H1 (cell line): ENCODE data around the gene VPS37C. TPM values are rescaled to one million over a fixed set of nuclear protein-coding genes. Genes with fewer than 3 reads are reported as not detected.

Experiments used
- CTCF ChIA-PET: fragments of 300-600 bp; sonication (Branson Sonifier 250); formaldehyde crosslinking; loops from one replicate; lab custom pipeline; 2021; ENCODE audit not compliant: partially characterized antibody; lab: Charles Lee
- POLR2A ChIA-PET: fragments of 300-600 bp; sonication (Branson Sonifier 250); formaldehyde crosslinking; loops from one replicate; lab custom pipeline; 2021; ENCODE audit warnings: inconsistent platforms; ENCODE audit not compliant: partially characterized antibody; lab: Charles Lee
- DNase-seq, 2 experiments: peaks; one replicate each; pipeline versions ENCODE4 v3.0.0 to v3.0.0-alpha.2; 2010 to 2022; ENCODE audit warnings: low spot score in 2 of 2, low read depth in 1 of 2, mixed read lengths in 1 of 2
- FAIRE-seq: peaks from 2 replicates; lab custom pipeline; 2011; peaks lifted over from hg19 to GRCh38; lab: Jason Lieb, UNC
- H2AFZ ChIP-seq: 2 replicates; pipeline ENCODE4 v1.8.1; 2012; ENCODE audit warnings: low read length, inconsistent platforms
- H2AK5ac ChIP-seq: 2 replicates; pipeline ENCODE4 v1.6.1; 2013; ENCODE audit warnings: low read depth, low read length
- H2BK120ac ChIP-seq: replicated peaks from 2 replicates; pipeline ENCODE3; 2013; ENCODE audit warnings: low read depth, low read length, inconsistent platforms
- H2BK12ac ChIP-seq: 2 replicates; pipeline ENCODE4 v1.6.1; 2013; ENCODE audit warnings: low read depth, low read length
- H2BK15ac ChIP-seq: 2 replicates; pipeline ENCODE4 v1.6.1; 2013; ENCODE audit warnings: low read length
- H2BK20ac ChIP-seq: 2 replicates; pipeline ENCODE4 v1.6.1; 2013; ENCODE audit warnings: low read length
- H2BK5ac ChIP-seq: 2 replicates; pipeline ENCODE4 v1.6.1; 2013; ENCODE audit warnings: low read depth, low read length
- H3K14ac ChIP-seq: 2 replicates; pipeline ENCODE4 v1.6.1; 2013; ENCODE audit warnings: inconsistent platforms; ENCODE audit not compliant: insufficient read length
- H3K18ac ChIP-seq: 2 replicates; pipeline ENCODE4 v1.6.1; 2013; ENCODE audit warnings: low read length; ENCODE audit errors: extremely low read depth
- H3K23ac ChIP-seq: 2 replicates; pipeline ENCODE4 v1.6.1; 2013; ENCODE audit warnings: inconsistent platforms; ENCODE audit not compliant: insufficient read length
- H3K23me2 ChIP-seq: 2 replicates; pipeline ENCODE4 v1.6.1; 2013; ENCODE audit warnings: low read depth, low read length
- H3K27ac ChIP-seq: 2 replicates; pipeline ENCODE4 v1.6.1; 2011; ENCODE audit warnings: low read depth, low read length, inconsistent platforms
- H3K27me3 ChIP-seq, 4 experiments: replicated peaks in 1 of 4; 1 replicate in 1 of 4; 2 replicates in 3 of 4; pipeline versions ENCODE4 v1.6.1 to v1.8.1; 2011 to 2013; ENCODE audit warnings: low read length in 3 of 4, mild to moderate bottlenecking in 3 of 4, inconsistent platforms in 2 of 4, mixed read lengths in 2 of 4, moderate library complexity in 1 of 4; ENCODE audit not compliant: control insufficient read depth in 3 of 4, insufficient read depth in 3 of 4; ENCODE audit errors: extremely low read depth in 1 of 4
- H3K36me3 ChIP-seq, 4 experiments: 2 replicates each; pipeline versions ENCODE4 v1.6.1 to v1.8.1; 2011 to 2013; ENCODE audit warnings: mild to moderate bottlenecking in 4 of 4, low read length in 3 of 4, moderate library complexity in 2 of 4, control low read depth in 1 of 4, inconsistent platforms in 1 of 4; ENCODE audit not compliant: insufficient read depth in 4 of 4, control insufficient read depth in 2 of 4
- H3K4ac ChIP-seq: replicated peaks from 2 replicates; pipeline ENCODE3; 2013; ENCODE audit warnings: low read length, low read depth, mixed read lengths, inconsistent platforms; ENCODE audit not compliant: insufficient read length
- H3K4me1 ChIP-seq, 4 experiments: replicated peaks in 1 of 4; 1 replicate in 1 of 4; 2 replicates in 3 of 4; pipeline versions ENCODE4 v1.6.1 to v1.8.1; 2011 to 2013; ENCODE audit warnings: low read length in 3 of 4, inconsistent platforms in 2 of 4, mixed read lengths in 1 of 4; ENCODE audit not compliant: insufficient read depth in 4 of 4, control insufficient read depth in 3 of 4
- H3K4me2 ChIP-seq, 2 experiments: 2 replicates each; pipeline versions ENCODE4 v1.6.1 to v1.8.1; 2011 to 2013; ENCODE audit warnings: low read depth in 2 of 2, low read length in 2 of 2, control low read depth in 1 of 2, inconsistent platforms in 1 of 2, mild to moderate bottlenecking in 1 of 2; ENCODE audit not compliant: insufficient read depth in 1 of 2
- H3K4me3 ChIP-seq, 4 experiments: fragments of 200-600, 300-600 bp in 1 of 4; sonication (generic), shearing (Covaris generic), sonication (Bioruptor Twin) in 1 of 4; 2 replicates each; pipeline versions ENCODE4 v1.5.1 to v1.8.1; 2011 to 2016; ENCODE audit warnings: low read length in 4 of 4, low read depth in 3 of 4, control low read depth in 2 of 4, inconsistent platforms in 2 of 4, mild to moderate bottlenecking in 2 of 4, mixed read lengths in 1 of 4, moderate library complexity in 1 of 4; ENCODE audit not compliant: insufficient read depth in 2 of 4; ENCODE audit errors: extremely low read depth in 1 of 4
- H3K56ac ChIP-seq: replicated peaks from 2 replicates; pipeline ENCODE3; 2013; ENCODE audit warnings: low read depth, mild to moderate bottlenecking, mixed read lengths, low read length, inconsistent platforms; ENCODE audit not compliant: insufficient read length
- H3K79me1 ChIP-seq: 2 replicates; pipeline ENCODE4 v1.6.1; 2013; ENCODE audit warnings: low read depth, low read length, control low read depth
- H3K79me2 ChIP-seq, 2 experiments: 2 replicates each; pipeline versions ENCODE4 v1.6.1 to v1.8.1; 2012 to 2013; ENCODE audit warnings: low read length in 2 of 2, mild to moderate bottlenecking in 2 of 2, inconsistent platforms in 1 of 2; ENCODE audit not compliant: insufficient read depth in 2 of 2, control insufficient read depth in 1 of 2
- H3K9ac ChIP-seq, 4 experiments: replicated peaks in 1 of 4; 1 replicate in 1 of 4; 2 replicates in 3 of 4; pipeline versions ENCODE4 v1.6.1 to v1.8.1; 2011 to 2013; ENCODE audit warnings: low read depth in 3 of 4, low read length in 3 of 4, control low read depth in 2 of 4, mild to moderate bottlenecking in 2 of 4, moderate library complexity in 2 of 4, inconsistent platforms in 1 of 4; ENCODE audit errors: extremely low read depth in 1 of 4
- H3K9me3 ChIP-seq, 2 experiments: 2 replicates each; pipeline versions ENCODE4 v1.6.1 to v1.8.1; 2012 to 2013; ENCODE audit warnings: mild to moderate bottlenecking in 2 of 2, moderate library complexity in 2 of 2, control low read depth in 1 of 2, inconsistent platforms in 1 of 2, low read depth in 1 of 2, low read length in 1 of 2, mixed read lengths in 1 of 2; ENCODE audit not compliant: insufficient read depth in 2 of 2
- H4K20me1 ChIP-seq, 2 experiments: replicated peaks in 1 of 2; 2 replicates each; pipeline versions ENCODE3 to v1.8.1; 2011 to 2013; ENCODE audit warnings: inconsistent platforms in 2 of 2, low read length in 2 of 2, mild to moderate bottlenecking in 1 of 2; ENCODE audit not compliant: insufficient read depth in 2 of 2, control insufficient read depth in 1 of 2
- H4K5ac ChIP-seq: 2 replicates; pipeline ENCODE4 v1.6.1; 2013; ENCODE audit warnings: low read length, low read depth, mixed read lengths, inconsistent platforms; ENCODE audit not compliant: insufficient read length
- H4K8ac ChIP-seq: 2 replicates; pipeline ENCODE4 v1.8.0; 2013; ENCODE audit warnings: mild to moderate bottlenecking, moderate library complexity, low read length, inconsistent platforms; ENCODE audit not compliant: insufficient read depth; ENCODE audit errors: extremely low read depth
- H4K91ac ChIP-seq: replicated peaks from 2 replicates; pipeline ENCODE3; 2013; ENCODE audit warnings: low read length, mixed read lengths, inconsistent platforms; ENCODE audit not compliant: insufficient read length
- BACH1 ChIP-seq: IDR thresholded peaks from 2 replicates; pipeline ENCODE4 v1.6.1; 2012; ENCODE audit warnings: low read length, improper control_type of control experiment
- CBX5 ChIP-seq: fragments of 300-800, 300-1000 bp; sonication (generic); IDR thresholded peaks from 2 replicates; pipeline ENCODE4 v1.7.1; 2016; ENCODE audit warnings: antibody characterized with exemption, low read length, low read depth
- HDAC6 ChIP-seq: IDR thresholded peaks from one replicate; pipeline ENCODE4 v1.7.1; 2012; ENCODE audit warnings: low read depth, mild to moderate bottlenecking, inconsistent platforms, low read length, moderate library complexity
- KDM5A ChIP-seq: fragments of 200-600 bp; IDR thresholded peaks from 2 replicates; pipeline ENCODE4 v1.7.1; 2012; ENCODE audit warnings: mild to moderate bottlenecking, low read length, inconsistent platforms, mixed read lengths
- RAD21 ChIP-seq, 2 experiments: IDR thresholded peaks in 1 of 2; conservative IDR thresholded peaks in 1 of 2; 2 replicates each; pipeline ENCODE4 v1.6.1; 2011; ENCODE audit warnings: low read depth in 2 of 2, low read length in 2 of 2, improper control_type of control experiment in 1 of 2, inconsistent platforms in 1 of 2, mild to moderate bottlenecking in 1 of 2, moderate library complexity in 1 of 2
- RFX5 ChIP-seq: IDR thresholded peaks from 2 replicates; pipeline ENCODE4 v1.6.1; 2011; ENCODE audit warnings: low read depth, low read length, improper control_type of control experiment, borderline replicate concordance
- SRF ChIP-seq: IDR thresholded peaks from 2 replicates; pipeline ENCODE4 v1.6.1; 2011; ENCODE audit warnings: mild to moderate bottlenecking, low read depth, low read length, moderate library complexity
- SUZ12 ChIP-seq: fragments of 200-600 bp; sonication (generic); IDR thresholded peaks from 2 replicates; pipeline ENCODE4 v1.6.1; 2012; ENCODE audit warnings: mild to moderate bottlenecking, inconsistent platforms, low read length, moderate library complexity, mixed read lengths
- TEAD4 ChIP-seq: IDR thresholded peaks from 2 replicates; pipeline ENCODE4 v1.6.1; 2012; ENCODE audit warnings: low read depth, low read length, inconsistent platforms, mixed read lengths
- YY1 ChIP-seq: IDR thresholded peaks from 2 replicates; pipeline ENCODE4 v1.6.1; 2011; ENCODE audit warnings: low read depth, mild to moderate bottlenecking, low read length
- WGBS, 2 experiments: shearing (Covaris generic) in 1 of 2; methylation state at CpG; one replicate each; pipeline versions ENCODE4 v1.1.6 to v1.1.7; 2013 to 2015; ENCODE audit warnings: low lambda C conversion rate in 2 of 2, mixed read lengths in 2 of 2, inconsistent platforms in 1 of 2, low coverage in 1 of 2, missing lambda C conversion rate in 1 of 2; ENCODE audit not compliant: insufficient replicate concordance in 2 of 2, insufficient coverage in 1 of 2, insufficient read length in 1 of 2; ENCODE audit errors: extremely low coverage in 1 of 2, missing lambda C conversion rate in 1 of 2; 5-methylcytosine and 5-hydroxymethylcytosine counted together
- polyA plus RNA-seq, 7 experiments: library from polyadenylated mRNA; depleted of rRNA in 3 of 7; stranded (reverse) in 5 of 7; unstranded in 2 of 7; fragments of >200 nt in 5 of 7; fragments of 200-250 nt in 2 of 7; gene quantifications; 1 replicate in 5 of 7; 2 replicates in 1 of 7; 4 replicates in 1 of 7; pipeline versions ENCODE4 v1.2.1 to v1.2.3, GENCODE V29; 2011 to 2013; ENCODE audit warnings: missing spikeins in 2 of 7, mixed read lengths in 2 of 7
- total RNA-seq: library from RNA; stranded (reverse); fragmentation: NEBNext Ultra II Directional; extraction: Animal tissue kit (Norgen Biotek cat#: 25700); gene quantifications from 2 replicates; pipeline ENCODE4 v1.2.1, GENCODE V29; 2021
- TF ChIP-seq, protein P1 (sequence below): IDR thresholded peaks from 2 replicates; pipeline ENCODE4 v1.6.1; 2012; ENCODE audit warnings: inconsistent platforms

The VPS37C gene
- total and polyA plus RNA-seq, 2 of the 8 experiments (the other 6 are each of a cell fraction or from before 2014, with no cell fraction given) = 12.9 to 21.0 TPM

DNA sequence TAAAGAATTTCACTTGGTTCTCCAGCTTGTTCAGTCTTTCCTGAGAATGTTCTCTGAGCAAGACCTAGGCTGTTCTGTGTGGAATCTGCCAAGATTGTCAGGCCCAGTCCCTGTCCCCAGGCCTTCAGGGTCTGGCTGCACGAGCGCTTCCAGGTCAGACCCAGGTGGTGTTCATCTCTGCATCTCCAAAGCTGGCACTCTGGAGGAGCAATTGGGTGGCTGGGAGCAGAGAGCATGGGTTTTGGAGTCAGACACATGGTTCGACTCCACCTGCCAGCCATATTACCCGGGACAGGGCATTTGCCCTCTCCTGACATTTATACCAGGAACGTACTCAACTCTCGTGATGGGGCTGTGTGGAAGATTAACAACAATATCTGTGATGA is 50.2 kb downstream of the VPS37C start:
- Histone ChIP-seq H2BK12ac (no peak overlapping the region), H3K23me2 (no peaks in the 10 kb centered on the region), H3K79me1 (no peaks in the 10 kb centered on the region), H4K91ac (no peak overlapping the region), H3K4ac (no peak overlapping the region), H3K4me3 (no peak overlapping the region), H3K4me1 (no peaks in the 10 kb centered on the region), H3K14ac (no peak overlapping the region), H3K56ac (no peak overlapping the region), H2BK5ac (no peak overlapping the region), H4K8ac (no peak overlapping the region), H4K20me1 (no peaks in the 10 kb centered on the region), H3K23ac (no peak overlapping the region), H2BK120ac (no peak overlapping the region), H3K9ac (no peak overlapping the region), H3K9me3 (no peaks in the 10 kb centered on the region), H3K4me2 (no peak overlapping the region), H2BK20ac (no peak overlapping the region), H2AFZ (no peak overlapping the region), H2BK15ac (no peak overlapping the region), H2AK5ac (no peak overlapping the region), H4K5ac (no peak overlapping the region), H3K27me3 (no peaks in the 10 kb centered on the region; a peak in 1 of 7 replicates), H3K36me3 (no peaks in the 10 kb centered on the region), H3K79me2 (no peaks in the 10 kb centered on the region), H3K27ac (no peak overlapping the region), H3K18ac (no peak overlapping the region)
- TF ChIP-seq RAD21 (IDR thresholded peaks at IDR 0.05 in 1 of 2, conservative IDR thresholded peaks at IDR 0.05 in 1 of 2; ENCODE audit: low read depth in 2 of 2, low read length in 2 of 2) = no peak
- no peak for TF ChIP-seq SRF
- TF ChIP-seq, protein P1, sequence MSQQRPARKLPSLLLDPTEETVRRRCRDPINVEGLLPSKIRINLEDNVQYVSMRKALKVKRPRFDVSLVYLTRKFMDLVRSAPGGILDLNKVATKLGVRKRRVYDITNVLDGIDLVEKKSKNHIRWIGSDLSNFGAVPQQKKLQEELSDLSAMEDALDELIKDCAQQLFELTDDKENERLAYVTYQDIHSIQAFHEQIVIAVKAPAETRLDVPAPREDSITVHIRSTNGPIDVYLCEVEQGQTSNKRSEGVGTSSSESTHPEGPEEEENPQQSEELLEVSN = no peak
- no peak for TF ChIP-seq SUZ12
- no peak for TF ChIP-seq KDM5A
- no peak for TF ChIP-seq HDAC6
- no peak for TF ChIP-seq BACH1
- TF ChIP-seq YY1 = no peak
- no peak for TF ChIP-seq CBX5
- no peak for TF ChIP-seq TEAD4
- TF ChIP-seq RFX5 = no peak
- FAIRE-seq (no peak), DNase-seq (no peak)
- WGBS, 2 experiments = 74% methylated on average over 6 of the region's 6 CpGs; no CpG with 5 or more reads in 1 of the 2 experiments
- ChIA-PET POLR2A (no interaction called here), CTCF (interaction anchor here (1.2 to 1.6 kb wide), 5 partner anchors 18 to 161 kb away, joined by 3 to 4 read pairs (median 4); no protein-coding TSS in a partner anchor)
